Measurements from ENCODE around the gene PACS1.
A peak's percentile ranks its signal among the peaks of the same experiment; 100 is the strongest.
"Not testable (repeated sequence)": the region's sequence is repeated elsewhere in the genome, so short reads cannot be mapped to it uniquely, and the experiment has no call there.

PACS1 gene

GRCh38 chr11:66069715-66070603 is at the start of gene PACS1:
TSS of gene PACS1 (plus strand) at chr11:66070272. CDS start at chr11:66070487, 215 bp downstream.
- DNase-seq (ENCODE audit: low read depth) = peak; percentile 88

DNA sequence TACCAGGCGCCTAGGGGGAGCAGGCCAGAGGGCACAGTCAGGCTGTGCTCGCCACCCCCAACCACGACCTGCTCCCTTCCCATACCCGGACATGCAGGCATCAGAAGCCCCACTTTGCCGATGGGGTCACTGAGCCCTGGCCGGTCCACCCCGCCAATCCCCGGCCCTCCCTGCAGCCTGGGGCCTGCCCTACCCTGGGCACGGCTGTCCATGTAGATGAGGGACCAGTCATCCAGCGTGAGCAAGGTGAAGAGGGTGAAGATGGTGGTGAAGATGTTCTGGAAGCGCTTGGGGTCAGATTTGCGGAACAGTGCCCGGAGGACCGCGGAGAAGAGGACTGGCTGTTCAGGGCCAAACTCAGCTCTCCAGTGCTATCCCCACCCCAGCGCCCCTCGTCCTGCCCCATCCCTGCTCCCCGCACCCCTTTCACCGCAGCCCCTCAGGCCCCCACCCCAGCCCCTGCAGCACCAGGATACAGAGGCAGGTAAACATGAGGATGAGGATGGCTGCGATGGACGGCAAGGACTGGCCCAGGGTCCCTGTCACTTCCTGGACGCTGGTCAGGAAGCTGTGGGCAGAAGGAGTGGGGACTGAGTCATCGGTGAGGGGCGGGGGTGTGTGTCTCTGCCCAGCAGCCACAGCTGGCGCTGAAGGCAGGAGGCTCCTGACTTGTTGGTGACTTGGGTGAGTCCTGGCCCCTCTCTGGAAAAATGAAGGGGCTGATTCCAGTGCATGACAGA is 49.3 kb upstream of the PACS1 start:
- peak; percentile 91 for DNase-seq (ENCODE audit: low read depth)

DNA sequence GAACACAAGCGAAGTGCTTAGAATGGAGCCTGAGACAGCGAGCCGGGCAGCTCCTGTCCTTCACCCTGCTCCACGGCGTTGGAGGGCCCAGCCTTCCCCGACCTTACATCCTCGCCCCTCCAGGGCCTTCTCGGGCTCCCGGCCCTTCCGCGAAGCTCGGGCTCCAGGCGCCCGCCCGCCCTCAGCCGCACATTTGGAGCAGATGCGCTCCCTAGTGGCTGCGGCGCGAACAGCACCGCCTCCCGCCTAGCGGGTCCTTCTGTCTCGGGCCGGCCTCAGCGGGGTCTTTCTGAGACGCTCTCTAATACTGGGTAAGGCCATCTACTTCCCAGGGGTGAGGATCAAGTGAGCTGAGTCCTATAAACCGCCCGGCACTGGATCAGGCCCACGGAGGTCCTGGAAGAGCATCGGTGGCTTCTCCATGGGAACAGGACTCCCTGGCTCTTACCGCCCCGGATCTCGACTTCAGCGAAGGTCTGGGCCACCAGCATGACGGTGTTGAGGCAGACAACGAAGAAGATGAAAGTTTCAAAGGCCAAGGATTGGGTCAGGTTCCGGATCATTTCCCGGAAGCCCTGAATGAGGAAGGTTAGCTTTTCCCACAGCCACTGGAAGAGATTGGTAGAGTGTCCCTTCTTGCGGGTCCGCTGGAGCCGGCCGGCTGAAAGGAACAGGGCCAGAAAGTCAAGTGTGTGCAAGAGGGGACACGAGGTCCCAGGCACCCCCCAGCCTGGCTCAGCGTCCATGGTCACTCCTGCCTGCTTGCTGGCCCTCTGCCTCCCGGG is 47.5 kb upstream of the PACS1 start:
- DNase-seq (ENCODE audit: low read depth) = peak; percentile 66

- DNase-seq (ENCODE audit: low read depth) = not testable (repeated sequence)
Observed at GRCh38 chr11:66023186-66023440, 47.0 kb upstream of the PACS1 start.

DNA sequence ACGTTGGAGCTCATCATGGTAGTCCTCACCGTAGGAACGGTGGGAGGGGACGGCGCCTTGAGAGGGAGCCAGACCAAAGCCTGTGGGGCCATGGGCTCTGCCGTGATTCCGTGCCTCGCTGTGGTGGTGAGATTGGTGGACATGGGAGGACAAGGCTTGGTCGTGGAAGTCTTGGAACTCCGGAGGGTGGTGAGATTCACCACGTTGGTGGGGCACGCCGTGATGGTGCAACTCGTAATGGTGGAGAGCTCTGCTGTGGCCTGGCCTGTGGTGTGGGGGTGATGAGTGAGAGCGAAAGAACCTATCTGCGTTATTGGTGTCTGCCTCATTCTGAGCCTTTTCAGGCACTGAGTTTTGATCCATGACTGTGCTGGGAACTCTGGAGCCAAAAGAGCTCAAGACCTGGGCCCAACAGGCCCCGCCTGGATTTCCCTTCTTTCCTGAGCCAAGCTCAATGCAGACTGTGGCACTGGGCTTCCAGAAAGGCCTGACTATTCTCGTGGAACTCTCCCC is 44.0 kb upstream of the PACS1 start, which contains the start of gene CATSPER1:
CATSPER1 (minus strand) TSS at position 463 of the 513 bp plus-strand sequence; CDS start at position 363, 100 bp downstream.
- no peak for DNase-seq (ENCODE audit: low read depth)

GRCh38 chr11:66032957-66033735 is 36.9 kb upstream of the PACS1 start:
- no peak for DNase-seq (ENCODE audit: low read depth)

DNA sequence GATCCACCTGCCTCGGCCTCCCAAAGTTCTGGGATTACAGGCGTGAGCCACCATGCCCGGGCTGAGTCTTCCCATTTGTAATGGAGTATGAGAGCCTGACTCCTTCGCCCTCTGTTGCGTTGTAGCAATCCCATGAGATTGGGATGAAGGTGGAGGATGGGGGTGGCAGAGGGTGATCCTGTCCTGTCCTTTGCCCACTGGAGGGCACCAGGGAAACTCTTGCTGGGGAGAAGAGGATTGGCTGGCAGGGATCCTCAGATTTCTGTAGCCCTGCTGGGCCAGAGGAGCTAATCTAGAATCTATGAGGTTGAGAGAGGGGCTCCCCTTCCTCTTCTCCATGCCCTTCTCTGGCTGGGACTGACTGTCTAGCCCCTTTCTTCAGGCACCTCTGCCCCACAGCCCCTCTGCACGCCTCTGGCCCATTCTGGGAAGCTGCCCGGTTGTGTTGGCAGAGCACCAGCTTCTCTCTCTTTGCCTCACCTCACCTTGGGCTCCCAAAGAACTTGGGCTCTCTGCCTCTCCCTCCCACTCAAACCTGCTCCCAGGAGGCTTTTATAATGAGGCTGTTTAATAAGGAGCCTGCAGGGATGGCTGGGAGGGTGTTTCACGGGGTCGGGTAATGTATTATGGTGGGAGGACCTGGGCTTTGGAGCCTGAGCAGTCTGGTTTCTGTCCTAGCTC is 34.3 kb upstream of the PACS1 start:
- no peak for DNase-seq (ENCODE audit: low read depth)

DNA sequence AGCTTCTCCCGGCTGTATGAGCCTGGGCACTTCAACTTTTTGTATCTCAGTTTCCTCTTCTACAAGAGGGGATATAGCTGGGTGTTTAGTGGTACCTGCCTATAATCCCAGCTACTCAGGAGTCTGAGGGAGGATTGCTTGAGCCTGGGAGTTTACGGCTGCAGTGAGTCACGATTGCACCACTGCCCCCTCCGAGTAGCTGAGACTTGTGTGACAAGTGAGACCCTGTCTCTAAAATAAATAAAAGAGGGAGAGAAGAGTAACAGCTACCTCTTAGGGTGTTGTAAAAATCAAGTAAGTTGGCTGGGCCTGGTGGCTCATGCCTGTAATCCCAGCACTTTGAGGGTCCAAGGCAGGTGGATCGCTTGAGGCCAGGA is 33.8 kb upstream of the PACS1 start:
- DNase-seq (ENCODE audit: low read depth) = no peak

- DNase-seq (ENCODE audit: low read depth) = no peak
Observed at GRCh38 chr11:66037327-66037726, 32.7 kb upstream of the PACS1 start.

- DNase-seq (ENCODE audit: low read depth) = no peak
Observed at GRCh38 chr11:66039765-66040164, 30.3 kb upstream of the PACS1 start.

GRCh38 chr11:66042227-66042995 is 27.7 kb upstream of the PACS1 start:
- DNase-seq (ENCODE audit: low read depth) = no peak

DNA sequence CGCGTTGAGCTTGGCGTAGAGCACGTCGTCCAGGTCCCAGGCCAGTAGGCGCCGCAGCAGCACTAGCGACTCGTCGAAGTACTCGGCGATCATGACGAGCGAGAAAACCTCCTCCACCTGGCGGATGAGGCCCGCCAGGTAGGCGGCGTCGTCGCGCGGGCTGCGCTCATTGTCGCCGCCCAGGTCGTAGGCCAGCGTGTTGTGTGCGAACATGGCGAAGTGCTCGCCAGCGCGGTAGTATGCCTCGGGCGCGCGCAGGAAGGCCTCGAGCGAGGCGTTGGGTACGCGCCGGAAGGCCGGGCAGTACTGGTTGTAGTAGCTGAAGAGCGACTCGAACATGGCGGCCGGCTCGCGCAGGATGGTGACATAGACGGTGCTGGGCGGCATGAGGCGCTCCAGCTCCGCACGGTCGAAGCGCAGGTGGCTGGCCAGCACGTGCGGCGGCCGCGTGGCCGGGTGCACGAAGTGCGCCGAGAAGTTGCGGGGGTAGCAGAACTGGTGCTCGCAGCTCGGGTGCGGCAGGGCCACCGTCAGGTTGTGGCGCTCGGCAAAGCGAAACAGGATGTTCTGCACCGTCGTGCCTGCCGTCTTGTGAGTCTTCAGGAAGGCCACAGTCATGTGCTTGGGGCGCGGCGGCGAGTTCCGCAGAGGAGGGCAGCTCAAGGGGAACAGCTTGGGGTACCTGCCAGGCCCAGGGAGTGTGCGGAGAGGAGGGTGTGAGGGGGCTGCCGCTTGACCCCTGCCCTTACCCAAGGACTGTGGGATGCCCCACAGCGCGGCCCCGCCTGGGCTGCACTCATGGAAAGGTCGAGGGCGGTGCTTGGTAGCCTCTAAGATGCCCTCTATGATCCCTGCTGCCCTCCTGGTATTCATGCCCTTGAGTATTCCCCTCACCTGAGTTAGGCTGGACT is 26.8 kb upstream of the PACS1 start:
- no peak for DNase-seq (ENCODE audit: low read depth)

DNA sequence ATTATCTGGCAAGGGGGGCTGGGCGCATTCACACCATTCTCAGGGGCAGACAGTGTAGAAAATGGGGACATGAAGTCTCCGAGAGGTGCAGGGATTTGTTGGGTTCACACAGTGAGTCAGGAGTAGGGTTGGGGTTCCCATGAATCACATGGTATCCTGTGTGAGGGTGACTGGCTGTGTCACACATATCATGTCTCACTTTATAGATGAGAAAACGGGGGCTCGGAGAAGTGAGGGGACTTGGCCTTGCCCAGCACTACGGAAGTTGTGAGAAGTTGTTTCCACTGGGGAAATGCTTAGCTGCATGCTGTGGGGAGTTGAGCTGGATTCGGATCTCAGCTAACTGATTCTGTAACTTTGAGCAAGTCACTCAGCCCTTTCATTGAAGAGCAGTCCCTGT is 25.3 kb upstream of the PACS1 start:
- DNase-seq (ENCODE audit: low read depth) = no peak

DNA sequence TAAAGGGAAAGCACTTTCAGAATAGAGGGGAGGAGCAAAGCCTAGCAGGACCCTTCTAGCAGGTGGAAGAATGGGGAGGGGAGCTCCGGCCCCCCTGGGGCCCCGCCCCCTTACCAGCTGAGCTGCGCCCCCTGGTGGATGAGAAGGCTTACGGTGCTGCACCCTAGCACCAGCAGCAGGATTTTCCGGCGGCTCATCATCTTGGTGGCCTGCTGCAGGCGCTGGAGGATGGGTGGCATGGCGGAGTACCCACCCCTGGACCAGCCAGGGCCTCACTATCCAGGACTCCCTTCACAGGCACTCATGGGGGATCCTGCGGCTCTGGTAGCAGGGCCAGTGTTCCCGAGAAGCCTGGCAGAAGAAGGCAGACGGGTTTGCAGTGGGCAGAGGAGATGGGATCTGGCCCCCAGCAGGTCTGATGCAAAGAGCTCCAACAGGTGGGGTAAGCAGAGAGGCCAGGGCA is 24.9 kb upstream of the PACS1 start:
- DNase-seq (ENCODE audit: low read depth) = peak; percentile 75

DNA sequence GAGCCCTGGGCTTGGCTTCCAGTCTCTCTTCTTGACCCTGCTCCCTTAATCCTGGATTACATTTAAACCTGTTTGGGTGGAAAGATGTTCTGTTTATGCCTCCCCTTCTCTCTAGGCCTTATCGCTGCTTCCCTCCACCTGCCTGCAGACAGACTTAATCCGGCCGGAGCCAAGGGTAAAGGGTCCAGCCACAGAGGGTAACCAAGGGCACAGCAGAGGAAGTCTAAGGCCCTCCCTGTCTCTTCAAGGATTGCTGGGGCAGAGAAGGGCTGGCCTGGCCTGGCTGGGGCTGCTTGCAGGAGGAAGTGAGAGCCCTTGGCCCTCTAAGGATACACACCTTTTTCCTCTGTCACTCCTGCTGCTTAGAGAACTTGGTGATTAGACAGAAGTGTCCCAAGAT is 23.2 kb upstream of the PACS1 start:
- no peak for DNase-seq (ENCODE audit: low read depth)

DNA sequence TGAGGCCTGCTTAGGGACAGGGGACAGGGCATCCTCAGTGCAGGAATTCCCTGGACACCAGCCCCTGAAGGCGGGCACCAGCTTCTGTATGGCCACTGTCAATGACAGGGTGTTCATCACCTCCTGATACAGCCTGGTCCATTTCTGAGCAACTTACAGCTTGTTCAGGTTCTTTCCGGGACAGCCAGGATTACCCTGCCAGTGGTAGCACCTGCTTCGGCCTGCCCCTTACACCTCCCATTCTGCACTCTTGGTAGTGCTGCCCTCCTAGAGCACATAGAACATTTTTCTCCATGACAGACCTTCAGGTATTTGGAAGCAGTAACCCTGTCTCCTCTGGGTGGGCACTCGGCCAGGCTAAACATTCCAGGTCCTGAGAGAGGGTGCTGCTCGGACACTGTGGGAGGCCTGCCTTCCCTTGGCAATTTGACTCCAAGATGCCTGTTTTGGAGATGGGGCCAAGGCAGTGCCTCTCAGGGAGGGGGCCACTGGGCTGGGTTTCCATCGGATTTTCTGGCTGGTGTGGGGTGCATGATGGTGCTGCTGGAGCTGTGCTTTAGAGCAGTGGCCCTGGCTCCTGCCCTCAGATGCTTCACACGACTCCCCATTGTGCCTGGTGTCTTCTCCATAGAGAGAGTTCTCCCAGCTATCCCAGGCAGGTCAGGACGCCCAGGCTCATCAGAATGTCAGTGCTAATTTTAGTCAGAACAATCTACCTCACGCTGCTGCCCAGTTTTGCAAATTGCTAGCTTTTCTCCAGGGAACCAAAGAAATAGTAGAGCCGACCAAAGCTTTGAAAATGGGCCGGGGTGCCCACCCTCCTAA is 22.3 kb upstream of the PACS1 start:
- DNase-seq (ENCODE audit: low read depth) = peak; percentile 60

DNA sequence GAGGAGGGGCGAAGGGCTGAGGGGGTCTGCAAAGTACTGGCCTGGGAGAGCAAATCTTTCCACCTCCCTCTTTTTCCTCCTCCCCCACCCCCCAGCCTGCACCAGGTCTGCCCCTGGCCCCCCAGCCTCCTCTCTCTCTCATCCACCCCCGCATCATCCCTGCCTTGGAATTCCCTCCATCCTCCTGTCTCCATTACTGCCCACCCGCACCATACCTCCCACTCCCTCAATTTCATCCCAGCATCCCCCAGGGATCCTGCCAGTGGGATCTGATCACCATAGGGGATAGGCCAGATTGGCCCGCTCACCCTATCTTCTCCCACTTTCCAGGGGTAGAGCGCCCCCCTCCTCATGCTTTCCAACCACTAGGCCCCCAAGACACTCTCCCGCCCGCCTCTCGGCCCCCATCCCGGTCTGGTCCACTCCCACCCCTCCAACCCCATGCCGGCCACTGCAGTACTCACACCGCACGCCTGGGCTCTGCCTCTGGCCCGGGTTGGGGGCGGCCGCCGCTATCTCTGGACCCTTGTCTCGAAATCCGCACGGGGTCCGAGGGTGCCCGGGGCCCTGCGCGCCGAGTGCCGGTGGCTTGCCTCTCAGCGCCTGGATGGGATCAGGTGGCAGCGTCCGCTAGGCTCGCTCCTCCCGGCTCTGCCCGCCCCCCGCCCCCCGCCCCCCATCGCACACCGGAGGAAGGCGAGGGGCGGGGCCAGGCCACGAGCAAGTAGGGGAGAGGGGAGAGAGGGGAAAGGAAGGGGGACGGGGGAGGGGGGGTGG is 21.3 kb upstream of the PACS1 start, which contains the start of gene GAL3ST3:
GAL3ST3 (minus strand) TSS at position 615 of the 777 bp plus-strand sequence. CDS start 3,746 bp downstream, outside the sequence.
- no peak for DNase-seq (ENCODE audit: low read depth)

Measured in EH (cell line).